Mesenteric fat pad (tissue), 1 donor: Measurements from ENCODE around the gene ANKRD11. TPM values are rescaled to one million over a fixed set of nuclear protein-coding genes. Genes with fewer than 3 reads are reported as not detected.
"Not testable (repeated sequence)": the region's sequence is repeated elsewhere in the genome, so short reads cannot be mapped to it uniquely, and the experiment has no call there.

Experiments used
- DNase-seq: peaks from one replicate; pipeline ENCODE4 v3.0.0-alpha.2; 2020; ENCODE audit warnings: low spot score
- total RNA-seq: library from RNA; stranded (reverse); fragmentation: NEBNext Ultra II Directional; extraction: Animal tissue kit (Norgen Biotek cat#: 25700); gene quantifications from one replicate; pipeline ENCODE4 v1.2.1, GENCODE V29; 2021
- donor health status: DM: yes; HTN: yes; CAD: no.

ANKRD11 gene
- total RNA-seq, 1 donor from 2014 or later = 120 TPM

DNA sequence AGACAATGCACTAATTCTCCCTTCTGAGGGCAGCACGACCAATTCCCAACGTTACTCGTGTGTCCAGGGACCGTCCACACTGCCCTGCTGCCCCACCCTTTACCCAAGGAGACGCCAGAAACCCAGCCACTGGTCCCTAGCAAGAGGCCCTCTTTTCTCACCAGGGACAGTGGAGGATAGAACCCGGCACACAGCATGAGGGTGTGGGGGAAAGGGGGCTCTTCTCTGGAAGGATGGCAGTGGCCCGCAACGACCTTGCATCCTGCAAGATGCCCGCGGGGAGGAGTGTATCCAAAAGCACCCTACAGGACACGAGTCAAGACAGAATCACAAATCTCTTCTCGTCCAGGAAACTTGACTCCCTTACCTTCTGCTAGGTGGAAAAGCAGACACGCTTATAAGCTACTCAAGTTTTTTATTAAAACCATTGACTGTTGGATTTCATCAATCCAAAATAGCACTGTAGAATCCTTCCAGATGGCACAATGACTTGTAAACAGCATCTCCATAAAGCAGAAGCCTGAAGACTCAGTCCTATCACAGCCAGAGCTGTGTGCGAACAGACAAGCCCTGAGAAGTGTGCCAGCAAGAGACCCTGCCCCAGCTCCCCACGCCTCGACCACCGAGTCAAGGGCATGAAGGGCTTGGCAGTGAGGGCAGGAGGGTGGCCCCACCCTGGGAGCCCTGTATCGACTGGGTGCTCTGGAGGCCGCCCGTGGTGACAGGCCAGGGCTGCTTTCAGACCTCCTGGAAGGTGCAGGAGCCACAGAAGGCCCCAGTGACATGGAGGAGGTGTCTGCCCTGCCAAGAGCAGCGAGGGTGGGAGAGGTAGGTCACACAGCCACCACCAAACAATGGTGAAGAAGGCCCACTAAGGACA, 103.8 kb downstream of the ANKRD11 start:
- DNase-seq = no peak

DNA sequence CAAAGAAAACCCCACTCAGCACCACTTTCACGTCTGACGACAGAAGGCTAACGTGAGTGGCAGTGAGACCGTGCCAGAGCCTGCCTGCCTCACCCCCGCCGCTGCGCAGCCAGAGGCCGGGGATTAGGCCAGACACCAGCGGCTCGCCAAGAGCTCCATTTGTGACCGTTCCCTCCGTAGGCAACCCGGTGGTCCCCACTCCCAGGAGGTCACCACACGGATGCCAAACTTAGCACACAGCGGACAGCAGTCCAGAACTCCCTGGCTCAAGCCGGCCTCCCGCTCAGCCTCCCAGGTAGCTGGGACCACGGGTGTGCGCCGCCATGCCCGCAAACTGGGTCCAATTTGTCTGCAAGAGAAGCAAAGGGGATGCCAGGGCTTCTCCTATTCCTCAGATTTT, 104.6 kb downstream of the ANKRD11 start:
- no peak for DNase-seq

DNA sequence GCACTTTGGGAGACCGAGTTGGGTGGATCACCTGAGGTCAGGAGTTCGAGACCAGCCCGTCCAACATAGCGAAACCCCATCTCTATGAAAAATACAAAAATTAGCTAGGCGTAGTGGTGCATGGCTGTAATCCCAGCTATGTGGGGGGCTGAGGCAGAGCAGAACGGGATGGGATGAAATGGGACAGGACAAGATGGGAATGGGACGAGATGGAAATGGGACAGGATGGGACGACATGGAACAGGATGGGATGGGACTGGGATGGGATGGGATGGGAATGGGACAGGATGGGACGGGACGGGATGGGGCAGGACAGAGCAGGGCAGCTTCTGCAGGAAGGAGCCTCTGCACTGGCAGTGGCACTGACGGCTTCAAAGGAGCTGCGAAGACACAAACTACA, 106.1 kb downstream of the ANKRD11 start:
- no peak for DNase-seq

DNA sequence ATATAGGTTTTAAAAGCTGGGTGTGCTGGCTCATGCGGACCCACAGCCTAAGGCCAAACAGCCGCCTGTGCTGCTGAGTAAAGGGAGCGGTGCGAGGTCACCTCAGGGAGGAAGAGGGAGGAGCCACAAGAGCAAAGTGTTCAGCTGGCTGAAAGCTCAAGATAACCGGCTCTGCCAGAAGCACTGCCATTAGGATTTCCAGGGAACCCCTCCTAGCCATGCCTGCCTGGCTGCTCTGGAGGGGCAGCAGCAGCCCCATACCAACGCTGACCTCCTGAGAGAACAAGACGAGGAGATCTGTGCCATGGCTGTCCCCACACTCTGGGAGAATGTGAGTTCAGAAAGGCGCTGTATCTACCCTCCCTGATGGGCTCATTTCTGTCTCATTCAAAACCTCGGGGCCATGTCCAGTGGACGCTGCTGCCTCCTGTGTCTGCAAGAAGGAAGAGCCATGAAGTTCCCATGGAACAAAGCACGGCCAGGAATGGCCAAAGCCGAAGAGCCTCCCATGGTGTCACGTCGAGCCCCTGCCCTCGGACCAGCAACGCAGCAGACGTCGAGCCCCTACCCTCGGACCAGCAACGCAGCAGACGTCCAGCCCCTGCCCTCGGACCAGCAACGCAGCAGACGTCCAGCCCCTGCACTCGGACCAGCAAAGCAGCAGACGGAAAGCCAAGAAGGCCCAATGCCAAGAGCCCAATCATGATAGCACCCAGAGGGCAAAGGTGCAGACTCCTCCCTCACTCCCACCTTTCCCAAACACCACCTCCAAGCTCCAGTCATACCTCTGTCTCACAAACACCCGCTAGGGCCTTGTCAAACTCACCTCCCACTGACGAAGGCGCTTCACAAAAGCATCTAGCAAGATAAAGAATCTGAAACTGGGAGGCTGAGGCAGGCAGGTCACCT, 107.0 kb downstream of the ANKRD11 start:
- no peak for DNase-seq

DNA sequence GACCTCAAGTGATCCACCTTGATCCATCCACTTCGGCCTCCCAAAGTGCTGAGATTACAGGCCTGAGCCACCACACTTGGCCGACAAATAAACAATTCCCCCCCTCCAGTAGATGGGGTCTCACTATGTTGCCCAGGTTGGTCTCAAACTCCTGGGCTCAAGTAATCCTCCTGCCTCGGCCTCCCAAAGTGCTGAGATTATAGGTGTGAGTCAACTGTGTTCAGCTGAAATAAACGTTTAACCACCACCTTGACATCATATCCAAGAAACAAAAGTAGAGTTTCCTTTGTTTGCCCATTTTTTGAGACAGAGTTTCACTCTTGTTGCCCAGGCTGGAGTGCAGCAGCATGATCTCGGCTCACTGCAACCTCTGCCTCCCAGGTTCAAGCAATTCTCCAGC, 107.8 kb downstream of the ANKRD11 start:
- DNase-seq = not testable (repeated sequence)

DNA sequence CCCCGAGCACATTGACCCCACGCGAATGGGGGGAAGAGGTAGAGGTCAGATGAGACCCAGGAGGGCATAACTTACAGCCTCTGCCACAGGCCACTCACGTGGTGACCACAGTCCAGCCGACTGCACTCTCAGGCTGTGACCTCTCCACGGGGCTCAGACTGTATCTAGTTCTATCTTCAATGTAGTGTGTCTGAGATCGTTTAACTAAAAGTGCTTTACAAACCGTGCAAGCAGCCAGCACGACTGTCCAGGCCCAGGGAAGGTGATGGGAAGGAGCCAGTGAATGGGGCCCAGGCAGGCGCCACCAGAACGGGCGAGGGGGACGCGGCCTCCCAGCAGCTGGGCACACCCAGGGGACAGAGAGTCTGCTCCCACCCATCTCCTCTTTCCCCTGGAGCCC, 108.6 kb downstream of the ANKRD11 start:
- no peak for DNase-seq

DNA sequence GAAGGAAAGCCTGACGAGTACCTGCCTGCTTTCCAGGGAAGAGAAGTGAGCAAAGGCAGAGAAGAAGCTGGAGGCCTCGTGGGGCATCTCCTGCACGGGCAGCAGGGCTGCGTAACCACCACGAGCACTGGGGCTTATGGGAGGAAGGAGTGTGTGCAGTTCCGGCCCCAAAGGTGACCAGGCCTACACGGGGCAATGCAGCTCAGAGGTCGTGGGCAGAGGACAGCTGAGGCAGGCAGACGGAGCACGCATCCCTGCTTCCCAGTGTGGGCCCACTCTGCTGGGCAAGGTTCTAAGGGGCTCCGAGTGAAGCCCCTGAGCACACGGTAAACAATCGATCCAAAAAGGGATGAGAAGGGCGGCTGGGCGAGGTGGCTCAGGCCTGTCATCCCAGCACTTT, 109.7 kb downstream of the ANKRD11 start:
- no peak for DNase-seq

DNA sequence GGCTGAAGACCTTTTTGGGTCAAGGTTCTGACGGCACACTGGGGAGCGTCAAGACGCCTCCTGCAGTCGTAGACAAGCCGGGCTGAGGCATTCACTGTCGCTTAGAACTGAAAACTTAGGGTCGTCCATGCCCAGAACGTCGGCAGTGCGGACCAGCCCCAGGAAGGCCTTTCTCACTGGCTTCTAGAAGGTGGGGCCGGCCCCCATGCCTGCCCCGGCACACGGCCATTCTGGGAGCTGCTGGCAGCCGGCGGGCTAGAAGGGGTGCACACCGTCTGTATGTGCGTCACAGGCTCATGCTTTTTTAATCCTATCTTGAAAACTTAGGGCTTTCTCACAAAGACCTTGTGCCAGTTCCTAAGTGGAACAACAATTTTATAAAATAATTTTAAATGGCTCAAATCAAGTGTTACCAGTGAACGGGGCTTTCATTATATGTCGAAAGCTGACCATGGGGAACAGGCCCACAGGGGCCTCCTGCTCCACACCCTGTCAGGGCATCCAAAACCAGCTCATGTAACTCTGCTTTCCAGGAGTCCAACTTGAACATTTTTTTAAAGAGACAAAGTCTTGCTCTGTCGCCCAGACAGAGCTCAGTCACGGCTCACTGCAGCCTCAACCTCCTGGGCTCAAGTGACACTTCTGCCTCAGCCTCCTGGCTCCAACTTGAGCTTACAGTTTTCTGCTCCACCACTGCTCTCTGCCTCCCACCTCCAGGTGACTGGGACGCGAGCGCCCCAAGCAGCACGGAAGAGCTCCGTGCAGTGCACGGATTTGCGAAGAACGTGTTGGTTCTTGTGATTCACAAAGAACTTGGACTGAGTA, 111.2 kb downstream of the ANKRD11 start:
- DNase-seq = no peak

DNA sequence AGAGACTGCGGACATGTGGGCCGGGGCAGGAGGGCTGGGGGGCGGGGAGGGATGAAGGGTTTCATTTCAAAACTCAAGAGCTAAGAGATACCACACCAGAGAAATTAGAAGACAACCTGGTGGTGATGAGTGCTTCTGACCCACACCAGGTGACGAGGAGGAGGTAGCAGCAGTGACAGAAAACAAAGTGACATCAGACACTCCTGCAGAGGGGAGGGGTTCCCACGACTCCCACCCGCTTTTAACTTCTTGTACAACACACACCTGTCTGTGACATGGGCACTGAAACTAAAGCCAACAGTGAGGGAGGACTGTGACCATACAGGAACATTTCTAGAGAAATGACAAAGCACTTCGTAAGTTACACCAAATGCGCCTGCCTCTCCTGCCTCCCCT, 112.9 kb downstream of the ANKRD11 start:
- no peak for DNase-seq

DNA sequence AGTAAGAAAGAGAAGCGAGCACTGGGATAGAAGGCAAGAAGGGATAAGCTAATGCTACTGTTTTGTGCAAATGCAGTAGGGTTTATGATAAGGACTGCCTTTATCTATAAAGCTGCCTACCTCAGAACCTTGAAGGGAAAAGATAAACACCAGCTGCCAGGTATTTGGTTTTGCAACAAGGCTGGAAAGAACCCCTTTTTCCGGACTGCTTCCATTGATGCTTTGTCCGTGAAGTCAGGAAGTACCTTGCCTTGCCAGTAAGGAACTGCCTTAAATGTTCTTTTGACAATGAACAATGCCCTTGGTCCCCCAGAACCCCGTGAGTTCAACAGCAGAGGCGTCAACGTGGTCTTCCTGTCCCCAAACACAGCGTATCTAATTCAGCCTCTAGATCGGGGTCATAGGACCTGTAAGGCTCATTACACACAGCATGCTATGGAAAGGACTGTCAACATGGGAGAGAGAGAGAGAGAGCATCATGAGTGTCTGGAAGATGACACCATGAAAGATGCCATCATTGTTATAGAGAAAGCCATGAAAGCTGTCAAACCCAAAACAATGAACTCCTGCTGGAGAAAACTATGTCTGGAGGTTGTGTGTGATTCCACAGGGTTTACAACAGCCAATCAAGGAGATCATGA, 113.4 kb downstream of the ANKRD11 start:
- DNase-seq = no peak

DNA sequence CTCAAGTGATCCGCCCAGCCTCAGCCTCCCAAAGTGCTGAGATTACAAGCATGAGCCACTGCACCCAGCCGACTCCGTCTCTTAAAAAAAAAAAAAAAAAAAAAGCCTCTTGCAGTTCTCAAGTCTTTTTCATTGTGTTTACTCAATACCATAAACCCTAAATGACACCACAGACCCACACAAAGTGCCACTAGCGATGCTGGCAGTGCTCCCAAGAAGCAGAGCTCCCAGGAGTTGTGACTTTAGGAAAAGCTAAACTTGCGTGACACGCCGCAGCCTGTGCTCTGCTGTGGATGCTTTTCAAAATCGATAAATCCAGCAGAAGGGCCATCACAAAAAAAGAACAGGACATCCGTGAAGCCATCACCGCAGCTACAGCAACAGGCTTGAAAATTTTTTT, 114.7 kb downstream of the ANKRD11 start:
- DNase-seq = no peak

DNA sequence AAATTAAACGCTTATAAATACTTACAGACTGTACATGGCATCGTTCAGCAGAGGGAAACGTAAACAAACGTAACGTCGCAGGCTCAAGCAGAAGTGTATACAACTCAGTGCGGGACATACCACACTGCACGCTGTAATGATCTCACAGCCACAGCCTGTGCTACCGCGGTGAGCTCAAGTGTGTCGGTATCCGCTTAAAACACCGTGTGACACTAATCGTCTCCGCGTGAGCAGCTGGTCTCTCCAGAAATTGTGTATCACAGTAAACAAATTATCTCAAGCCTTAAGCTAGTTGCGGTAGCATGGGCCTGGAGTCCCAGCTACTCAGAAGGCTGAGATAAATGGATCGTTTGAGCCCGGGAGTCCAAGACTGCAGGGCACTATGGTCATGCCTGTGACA, 115.3 kb downstream of the ANKRD11 start:
- no peak for DNase-seq

DNA sequence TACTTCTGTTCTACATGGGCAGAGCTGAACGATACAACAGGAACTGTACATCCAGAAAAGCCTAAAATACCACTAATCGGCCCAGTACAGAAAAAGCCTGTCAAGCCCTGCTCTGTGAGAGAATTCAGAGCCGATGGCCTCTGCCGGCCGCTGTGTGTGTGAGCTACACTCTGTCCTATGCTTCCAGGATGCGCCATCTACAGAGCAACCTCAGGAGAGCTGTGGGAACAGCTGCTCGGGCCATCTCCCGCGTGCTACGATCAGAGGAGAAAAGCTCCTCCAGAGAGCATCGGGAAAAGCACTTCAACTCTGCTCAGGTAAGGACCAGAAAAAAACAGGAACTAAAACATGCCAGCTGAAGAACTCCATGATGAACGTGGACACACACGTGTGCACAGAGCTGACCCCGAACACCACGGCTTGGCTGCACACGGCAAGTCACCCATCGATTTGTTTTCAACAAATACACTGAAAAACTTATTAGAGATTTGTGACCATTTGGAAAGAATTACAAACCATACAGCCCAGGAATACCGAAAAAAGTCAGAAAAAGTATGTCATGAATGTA, 115.9 kb downstream of the ANKRD11 start:
- DNase-seq = no peak

DNA sequence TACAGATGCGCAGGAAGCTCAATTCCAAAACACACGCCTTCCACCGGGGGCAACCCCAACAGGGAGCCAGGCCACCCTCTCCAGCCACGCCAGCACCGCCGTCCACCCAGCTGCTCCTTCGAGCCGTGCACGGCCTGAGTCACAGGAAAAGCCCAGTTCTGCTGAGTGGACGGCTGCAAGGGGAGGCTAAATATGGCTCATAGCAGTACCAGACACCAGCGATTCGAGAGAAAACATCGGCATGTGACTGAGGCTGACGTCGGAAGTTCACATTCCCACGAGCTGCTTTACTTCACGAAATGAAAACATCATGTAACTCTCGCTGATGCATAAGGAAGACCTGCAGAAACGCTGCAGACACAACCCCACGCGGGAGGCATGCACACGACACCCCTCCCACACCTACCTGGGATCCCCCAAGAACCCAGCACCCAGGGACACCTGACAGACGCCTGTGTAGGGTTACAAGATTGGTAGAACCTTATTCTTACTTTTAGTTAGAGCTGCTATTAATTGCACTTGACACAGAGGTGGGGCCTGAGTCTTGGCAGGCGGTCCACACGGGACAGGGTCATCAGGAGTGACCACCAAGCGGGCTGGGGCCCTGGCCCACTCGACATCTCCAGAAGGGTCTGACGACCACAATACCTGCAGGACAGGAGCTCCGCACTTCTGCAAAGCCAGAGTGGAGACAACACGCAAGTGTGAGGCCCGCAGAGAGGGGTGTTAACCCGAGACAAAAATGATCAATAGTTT, 116.8 kb downstream of the ANKRD11 start:
- no peak for DNase-seq

DNA sequence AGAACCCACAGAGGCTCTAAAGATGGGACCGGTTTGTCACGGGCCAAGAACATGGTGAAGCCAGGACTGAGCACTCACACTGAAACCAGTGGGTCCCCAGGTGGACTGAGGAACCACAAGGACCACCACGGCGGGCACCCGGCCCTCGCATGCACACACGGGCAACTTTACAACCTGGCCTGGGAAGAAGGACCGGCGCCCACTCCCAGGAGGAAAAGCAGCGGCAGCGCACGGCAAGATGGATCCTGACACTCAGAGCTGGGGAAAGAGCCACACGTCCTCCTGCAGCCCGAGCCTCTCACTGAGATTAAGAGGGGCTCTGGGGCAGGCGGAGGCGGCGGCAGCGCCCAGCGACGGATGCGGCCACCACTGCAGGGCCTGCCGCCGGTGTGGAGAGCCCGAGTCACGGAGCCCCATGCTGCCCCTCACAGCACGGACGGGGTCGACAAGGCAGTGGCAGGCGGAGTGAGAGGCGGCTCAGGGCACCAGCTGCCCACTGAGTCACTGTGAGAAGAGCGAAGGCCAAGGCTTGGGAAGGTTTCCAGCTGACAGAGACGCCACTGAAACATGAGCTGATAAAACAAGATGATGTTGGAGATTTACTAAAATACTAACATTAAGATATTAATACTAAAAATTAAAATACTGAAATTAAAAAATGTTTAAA, 118.3 kb downstream of the ANKRD11 start:
- no peak for DNase-seq

DNA sequence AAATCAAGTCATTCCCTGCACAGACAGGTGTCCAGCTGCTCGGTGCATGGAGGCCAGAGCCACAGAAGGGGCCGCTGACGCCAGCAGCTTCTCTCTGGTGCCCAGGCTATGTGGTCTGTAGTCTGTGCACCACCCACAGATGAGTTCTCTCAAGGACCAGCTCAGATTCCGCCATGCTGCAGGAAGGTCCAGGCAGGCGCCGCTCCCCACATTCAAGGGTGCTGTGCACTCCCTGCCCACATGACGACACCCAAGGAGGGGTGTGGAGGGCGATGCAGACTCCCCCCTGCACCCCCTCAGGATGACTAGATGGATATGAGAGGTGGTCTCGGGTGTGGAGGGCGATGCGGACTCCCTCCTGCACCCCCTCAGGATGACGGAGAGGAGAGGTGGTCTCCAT, 119.0 kb downstream of the ANKRD11 start:
- DNase-seq = no peak

DNA sequence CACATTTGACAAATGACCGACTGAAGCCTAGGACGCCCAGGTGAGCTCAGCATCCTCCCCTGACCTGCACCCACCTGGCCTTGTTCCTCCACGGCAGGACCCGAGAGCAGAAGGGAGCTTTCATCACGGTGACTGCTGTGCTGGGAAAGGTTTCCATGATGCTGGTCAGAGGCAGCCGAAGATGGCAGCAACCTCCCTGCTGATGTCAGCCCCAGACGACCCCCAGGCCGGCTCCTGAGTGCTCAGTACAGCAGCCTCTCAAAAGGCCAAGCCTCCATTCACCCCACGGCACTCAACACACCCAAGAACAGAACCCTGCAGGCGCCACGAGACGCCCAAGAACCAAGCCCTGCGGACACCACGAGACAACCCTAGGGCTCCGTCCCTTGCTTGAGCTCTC, 119.8 kb downstream of the ANKRD11 start:
- no peak for DNase-seq

DNA sequence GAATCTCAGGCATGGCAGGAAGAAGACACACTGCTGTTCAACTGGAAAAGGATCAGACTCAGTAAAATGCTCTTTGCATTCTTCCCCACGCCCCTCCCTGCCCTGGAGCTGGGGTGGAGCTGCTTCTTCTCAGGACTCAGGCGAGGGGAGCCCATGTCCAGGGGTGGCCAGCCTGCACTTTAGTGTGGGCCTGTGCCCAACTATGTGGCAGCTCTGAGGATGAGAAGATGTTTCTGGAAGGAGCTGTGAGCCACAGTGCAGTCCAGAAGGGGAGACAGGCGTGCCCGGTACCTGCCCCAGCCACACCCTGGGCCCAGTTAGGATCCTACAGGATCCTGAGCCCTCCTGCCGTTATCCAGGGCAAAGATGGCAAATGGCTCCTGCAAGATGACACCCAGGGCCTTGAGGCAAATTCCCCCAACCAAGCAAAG, 120.3 kb downstream of the ANKRD11 start:
- DNase-seq = no peak

DNA sequence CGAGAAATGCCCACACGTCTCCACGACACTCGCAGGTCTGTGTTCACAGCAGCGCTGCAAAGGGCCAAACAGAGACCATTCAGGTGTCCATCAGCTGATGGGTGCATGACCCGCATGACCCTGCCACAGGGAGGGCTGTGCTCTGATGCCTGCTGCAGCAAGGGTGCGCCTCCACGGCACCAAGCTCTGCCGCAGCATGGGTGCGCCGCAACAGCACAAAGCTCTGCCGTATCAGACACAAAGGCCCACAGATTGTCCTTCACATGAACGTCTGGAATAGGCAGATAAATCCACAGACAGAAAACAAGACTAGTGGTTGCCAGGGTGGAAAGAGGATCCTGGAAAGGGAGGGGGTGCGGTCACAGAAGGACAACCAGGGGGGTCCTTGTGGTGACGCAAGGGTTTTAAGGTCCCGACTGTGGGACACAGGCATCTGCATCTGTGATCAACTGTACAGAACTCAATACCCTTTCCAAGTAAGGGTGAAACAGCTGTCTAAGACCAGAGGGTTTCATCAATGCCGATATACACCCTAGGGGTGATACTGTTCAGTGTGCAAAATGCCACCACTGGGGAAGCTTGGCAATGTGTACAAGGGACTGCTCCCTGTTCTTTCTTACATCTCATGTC, 121.0 kb downstream of the ANKRD11 start:
- no peak for DNase-seq
